IMR-90 (cell line): ENCODE data around the gene CCNI. TPM values are rescaled to one million over a fixed set of nuclear protein-coding genes. Genes with fewer than 3 reads are reported as not detected.

Source experiments
- ATAC-seq: fragments of 200-7000 bp; cut with Tn5 transposase; 2 replicates; pipeline ENCODE4 v1.9.1; 2020; ENCODE audit warnings: low read depth, mild to moderate bottlenecking, moderate library complexity
- BruUV-seq: library from RNA; stranded (reverse); fragments of 400-500 nt; replicated peaks from 2 replicates; lab custom pipeline; 2021; lab: Mats Ljungman, UMichigan
- CTCF ChIA-PET: fragments of 300-600 bp; formaldehyde crosslinking; extraction: SDS; loops from one replicate; lab custom pipeline; 2021; ENCODE audit warnings: antibody characterized with exemption; lab: Yijun Ruan, JAX
- POLR2A ChIA-PET: fragments of 300-600 bp; sonication (Branson Sonifier 250); formaldehyde crosslinking; loops from one replicate; lab custom pipeline; 2022; ENCODE audit warnings: antibody characterized with exemption; ENCODE audit not compliant: unreplicated experiment; lab: Charles Lee
- DNase-seq: peaks from one replicate; pipeline ENCODE4 v3.0.0; 2013
- H2AFZ ChIP-seq: replicated peaks from 2 replicates; pipeline ENCODE3; 2013; ENCODE audit warnings: low read length, mild to moderate bottlenecking; ENCODE audit not compliant: poor library complexity
- H2AK5ac ChIP-seq: 2 replicates; pipeline ENCODE4 v1.6.1; 2013; ENCODE audit warnings: low read depth, low read length, inconsistent platforms
- H2AK9ac ChIP-seq: replicated peaks from 2 replicates; pipeline ENCODE3; 2013; ENCODE audit warnings: mild to moderate bottlenecking, low read depth, low read length, moderate library complexity; ENCODE audit not compliant: poor library complexity
- H2BK120ac ChIP-seq: 2 replicates; pipeline ENCODE4 v1.6.1; 2013; ENCODE audit warnings: low read depth, low read length, inconsistent platforms
- H2BK15ac ChIP-seq: 3 replicates; pipeline ENCODE4 v1.6.1; 2013; ENCODE audit warnings: low read depth, low read length, inconsistent platforms
- H2BK20ac ChIP-seq: 2 replicates; pipeline ENCODE4 v1.6.1; 2013; ENCODE audit warnings: low read depth, mild to moderate bottlenecking, inconsistent platforms, low read length, moderate library complexity
- H2BK5ac ChIP-seq: 2 replicates; pipeline ENCODE4 v1.6.1; 2013; ENCODE audit warnings: mild to moderate bottlenecking, low read depth, low read length, inconsistent platforms; ENCODE audit not compliant: poor library complexity, severe bottlenecking
- H3K14ac ChIP-seq: replicated peaks from 2 replicates; pipeline ENCODE4 v1.6.1; 2013; ENCODE audit warnings: low read depth, low read length, inconsistent platforms
- H3K18ac ChIP-seq: 2 replicates; pipeline ENCODE4 v1.6.1; 2013; ENCODE audit warnings: low read depth, low read length, control low read depth
- H3K23ac ChIP-seq: 2 replicates; pipeline ENCODE4 v1.6.1; 2013; ENCODE audit warnings: low read depth, low read length, inconsistent platforms
- H3K27ac ChIP-seq: 2 replicates; pipeline ENCODE4 v1.5.1; 2013; ENCODE audit warnings: mild to moderate bottlenecking, control low read depth, low read length; ENCODE audit not compliant: insufficient read depth
- H3K27me3 ChIP-seq: 2 replicates; pipeline ENCODE4 v1.6.1; 2013; ENCODE audit warnings: low read length; ENCODE audit not compliant: control insufficient read depth, insufficient read depth
- H3K36me3 ChIP-seq: 2 replicates; pipeline ENCODE4 v1.6.1; 2013; ENCODE audit warnings: low read length, mixed read lengths; ENCODE audit not compliant: control insufficient read depth, insufficient read depth
- H3K4ac ChIP-seq: 2 replicates; pipeline ENCODE4 v1.6.1; 2013; ENCODE audit warnings: low read depth, low read length, inconsistent platforms
- H3K4me1 ChIP-seq: 2 replicates; pipeline ENCODE4 v1.6.1; 2013; ENCODE audit warnings: low read length, mixed read lengths; ENCODE audit not compliant: control insufficient read depth, insufficient read depth
- H3K4me2 ChIP-seq: 2 replicates; pipeline ENCODE4 v1.6.1; 2013; ENCODE audit warnings: low read depth, mild to moderate bottlenecking, control low read depth, low read length, moderate library complexity
- H3K4me3 ChIP-seq: 2 replicates; pipeline ENCODE4 v1.5.1; 2013; ENCODE audit warnings: low read depth, mild to moderate bottlenecking, control low read depth, low read length, moderate library complexity; ENCODE audit not compliant: insufficient read depth
- H3K56ac ChIP-seq: 2 replicates; pipeline ENCODE4 v1.6.1; 2013; ENCODE audit warnings: low read length, inconsistent platforms; ENCODE audit not compliant: insufficient read depth; ENCODE audit errors: extremely low read depth
- H3K79me1 ChIP-seq, 2 experiments: 2 replicates each; pipeline ENCODE4 v1.6.1; 2013; ENCODE audit warnings: low read length in 2 of 2, inconsistent platforms in 1 of 2, low read depth in 1 of 2
- H3K9ac ChIP-seq: 2 replicates; pipeline ENCODE4 v1.6.1; 2013; ENCODE audit warnings: low read depth, low read length, control low read depth
- H3K9me1 ChIP-seq: 2 replicates; pipeline ENCODE4 v1.6.1; 2013; ENCODE audit warnings: low read length, inconsistent platforms; ENCODE audit not compliant: insufficient read depth
- H3K9me3 ChIP-seq: 2 replicates; pipeline ENCODE4 v1.6.1; 2013; ENCODE audit warnings: low read length; ENCODE audit not compliant: control insufficient read depth, insufficient read depth
- H4K20me1 ChIP-seq: 2 replicates; pipeline ENCODE4 v1.6.1; 2013; ENCODE audit warnings: low read length, inconsistent platforms; ENCODE audit not compliant: insufficient read depth
- H4K5ac ChIP-seq: 2 replicates; pipeline ENCODE4 v1.6.1; 2013; ENCODE audit warnings: mild to moderate bottlenecking, low read depth, low read length, control low read depth
- H4K8ac ChIP-seq, 2 experiments: 2 replicates each; pipeline ENCODE4 v1.6.1; 2013; ENCODE audit warnings: low read depth in 2 of 2, low read length in 2 of 2, control low read depth in 1 of 2, inconsistent platforms in 1 of 2
- H4K91ac ChIP-seq: 2 replicates; pipeline ENCODE4 v1.6.1; 2013; ENCODE audit warnings: low read depth, low read length, inconsistent platforms; ENCODE audit not compliant: insufficient read depth
- CTCF ChIP-seq: conservative IDR thresholded peaks from 2 replicates; pipeline ENCODE4 v1.5.1; 2012; ENCODE audit warnings: mild to moderate bottlenecking, low read depth, low read length, improper control_type of control experiment
- FOS ChIP-seq: fragments of 150-350 bp; IDR thresholded peaks from 2 replicates; pipeline ENCODE4 v1.6.1; 2016; ENCODE audit warnings: low read depth, low read length
- MAZ ChIP-seq: IDR thresholded peaks from 2 replicates; pipeline ENCODE4 v1.6.1; 2012; ENCODE audit warnings: low read depth, mild to moderate bottlenecking, low read length, improper control_type of control experiment, moderate library complexity, borderline replicate concordance
- NFE2L2 ChIP-seq: fragments of 150-350 bp; IDR thresholded peaks from 2 replicates; pipeline ENCODE4 v1.6.1; 2016; ENCODE audit warnings: low read depth, mild to moderate bottlenecking, low read length
- POLR2A ChIP-seq: IDR thresholded peaks from 2 replicates; pipeline ENCODE4 v1.6.1; 2012; ENCODE audit warnings: mild to moderate bottlenecking, low read depth, low read length
- RAD21 ChIP-seq: IDR thresholded peaks from 2 replicates; pipeline ENCODE4 v1.6.1; 2012; ENCODE audit warnings: low read length, improper control_type of control experiment
- USF2 ChIP-seq: fragments of 150-350 bp; IDR thresholded peaks from 2 replicates; pipeline ENCODE4 v1.6.1; 2017; ENCODE audit warnings: mild to moderate bottlenecking, antibody characterized with exemption, low read length, low read depth
- WGBS, 2 experiments: methylation state at CpG; one replicate each; pipeline versions ENCODE4 v1.1.5 to v1.1.7; 2013; ENCODE audit warnings: missing lambda C conversion rate in 2 of 2; ENCODE audit not compliant: insufficient read length in 1 of 2; ENCODE audit errors: extremely low coverage in 2 of 2; 5-methylcytosine and 5-hydroxymethylcytosine counted together
- dilution Hi-C: fragments of 300-500 bp; cut with HindIII; formaldehyde crosslinking; loops from one replicate; pipeline ENCODE4 v1.14.3; 2018; ENCODE audit warnings: low sequenced_read_pairs; ENCODE audit not compliant: unreplicated experiment
- in situ Hi-C: fragments of 300-500 bp; cut with MboI; formaldehyde crosslinking; loops from 3 replicates; pipeline ENCODE4 v1.14.3; 2019; ENCODE audit warnings: low sequenced_read_pairs, inconsistent platforms, mixed read lengths
- intact Hi-C: fragments of 100-400 bp; cut with micrococcal nuclease; formaldehyde crosslinking; loops from 2 replicates; pipeline ENCODE4 v1.10.0; 2022
- polyA plus RNA-seq, 3 experiments: library from polyadenylated mRNA; depleted of rRNA; stranded (reverse); fragments of >200 nt; gene quantifications; 2 replicates each; pipeline ENCODE4 v1.2.3, GENCODE V29; 2012; ENCODE audit warnings: low replicate concordance in 1 of 3
- total RNA-seq: library from RNA; depleted of rRNA; stranded (reverse); fragments of >200 nt; gene quantifications from 2 replicates; pipeline ENCODE4 v1.2.3, GENCODE V29; 2012

Gene CCNI
- total and polyA plus RNA-seq, 2 of the 4 experiments (the other 2 are of a cell fraction) = 70.1 to 100 TPM

- dilution Hi-C loops = no loop called here
- Histone ChIP-seq H2BK5ac (no peak overlapping the region), H3K18ac (no peak overlapping the region), H3K9ac (no peak overlapping the region), H3K36me3 (peaks cover 30% of the 10 kb centered on the region), H3K27me3 (no peaks in the 10 kb centered on the region), H3K9me1 (peaks cover 9% of the 10 kb centered on the region; the same call in 1 of the 2 replicates), H3K9me3 (no peaks in the 10 kb centered on the region), H2BK20ac (no peak overlapping the region), H4K91ac (no peak overlapping the region), H3K56ac (no peak overlapping the region), H3K79me1 (peaks cover 7 to 34% of the 10 kb centered on the region in 2 experiments; a peak in 3 of 4 replicates), H2BK120ac (no peak overlapping the region), H2BK15ac (no peak overlapping the region), H3K4me2 (no peak overlapping the region), H2AK9ac (no peak overlapping the region), H4K8ac (no peak overlapping the region), H3K4me1 (peaks cover 2% of the 10 kb centered on the region), H3K14ac (no peak overlapping the region), H4K5ac (no peak overlapping the region), H3K4ac (no peak overlapping the region), H4K20me1 (peaks cover 9% of the 10 kb centered on the region; the same call in 1 of the 2 replicates), H2AFZ (no peak overlapping the region), H3K4me3 (no peak overlapping the region), H3K23ac (no peak overlapping the region), H3K27ac (no peak overlapping the region), H2AK5ac (no peak overlapping the region)
- TF ChIP-seq RAD21 (no peak), POLR2A (no peak), FOS (no peak), MAZ (no peak), USF2 (no peak), CTCF (no peak), NFE2L2 (no peak)
- intact Hi-C loops = no loop called here
- in situ Hi-C loops = no loop called here
- DNase-seq = no peak
- BruUV-seq = no TSS peak
- WGBS, 2 experiments = no CpG with 5 or more reads among the region's 3 CpGs
- CTCF ChIA-PET = interaction anchor here (1.6 kb wide), 1 partner anchor 152 kb away, joined by 3 read pairs; no protein-coding TSS in a partner anchor
- POLR2A ChIA-PET = no interaction called here
- ATAC-seq = no peak
Measured at GRCh38 chr4:77050962-77051361, 24.8 kb downstream of the CCNI start.
